Measurements from ENCODE around the gene CCDC127.

- no peak for TF ChIP-seq POLR2A (IDR thresholded peaks at IDR 0.05)
- TF ChIP-seq, protein P1, sequence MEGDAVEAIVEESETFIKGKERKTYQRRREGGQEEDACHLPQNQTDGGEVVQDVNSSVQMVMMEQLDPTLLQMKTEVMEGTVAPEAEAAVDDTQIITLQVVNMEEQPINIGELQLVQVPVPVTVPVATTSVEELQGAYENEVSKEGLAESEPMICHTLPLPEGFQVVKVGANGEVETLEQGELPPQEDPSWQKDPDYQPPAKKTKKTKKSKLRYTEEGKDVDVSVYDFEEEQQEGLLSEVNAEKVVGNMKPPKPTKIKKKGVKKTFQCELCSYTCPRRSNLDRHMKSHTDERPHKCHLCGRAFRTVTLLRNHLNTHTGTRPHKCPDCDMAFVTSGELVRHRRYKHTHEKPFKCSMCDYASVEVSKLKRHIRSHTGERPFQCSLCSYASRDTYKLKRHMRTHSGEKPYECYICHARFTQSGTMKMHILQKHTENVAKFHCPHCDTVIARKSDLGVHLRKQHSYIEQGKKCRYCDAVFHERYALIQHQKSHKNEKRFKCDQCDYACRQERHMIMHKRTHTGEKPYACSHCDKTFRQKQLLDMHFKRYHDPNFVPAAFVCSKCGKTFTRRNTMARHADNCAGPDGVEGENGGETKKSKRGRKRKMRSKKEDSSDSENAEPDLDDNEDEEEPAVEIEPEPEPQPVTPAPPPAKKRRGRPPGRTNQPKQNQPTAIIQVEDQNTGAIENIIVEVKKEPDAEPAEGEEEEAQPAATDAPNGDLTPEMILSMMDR (IDR thresholded peaks at IDR 0.05 in 8 of 11, conservative IDR thresholded peaks at IDR 0.05 in 3 of 11): no peak
These were observed 51.2 kb downstream of the CCDC127 start for GRCh38 chr5:166441-167372.

Measured in spleen (tissue), 7 donors.